Liver (tissue), 9 donors: ENCODE data around the gene PARD3. TPM values are rescaled to one million over a fixed set of nuclear protein-coding genes. Genes with fewer than 3 reads are reported as not detected.

Experiments
- DNase-seq: peaks from one replicate; pipeline ENCODE4 v3.0.0-alpha.2; 2017; ENCODE audit warnings: low spot score
- H3K27ac ChIP-seq, 2 donors: one replicate each; pipeline ENCODE4 v1.7.0; 2013; ENCODE audit warnings: inconsistent platforms in 2 of 2, low read length in 2 of 2, control low read depth in 1 of 2, low read depth in 1 of 2, mild to moderate bottlenecking in 1 of 2
- H3K27me3 ChIP-seq, 4 donors: one replicate each; pipeline versions ENCODE4 v1.6.1 to v1.7.0; 2013; ENCODE audit warnings: low read length in 3 of 4, inconsistent platforms in 1 of 4, mild to moderate bottlenecking in 1 of 4, moderate library complexity in 1 of 4; ENCODE audit not compliant: control insufficient read depth in 4 of 4, insufficient read depth in 4 of 4
- H3K36me3 ChIP-seq, 4 donors: one replicate each; pipeline versions ENCODE4 v1.6.1 to v1.7.0; 2013; ENCODE audit warnings: low read length in 3 of 4, mild to moderate bottlenecking in 3 of 4, low read depth in 1 of 4, moderate library complexity in 1 of 4; ENCODE audit not compliant: control insufficient read depth in 4 of 4, insufficient read depth in 3 of 4
- H3K4me1 ChIP-seq, 4 donors: one replicate each; pipeline versions ENCODE4 v1.6.1 to v1.7.0; 2013; ENCODE audit warnings: low read length in 3 of 4, mild to moderate bottlenecking in 3 of 4, moderate library complexity in 1 of 4; ENCODE audit not compliant: control insufficient read depth in 4 of 4, insufficient read depth in 4 of 4
- H3K4me3 ChIP-seq, 3 donors: one replicate each; pipeline versions ENCODE4 v1.6.1 to v1.7.0; 2013; ENCODE audit warnings: low read length in 3 of 3, control low read depth in 1 of 3, low read depth in 1 of 3, mild to moderate bottlenecking in 1 of 3
- H3K9ac ChIP-seq, 2 donors: one replicate each; pipeline ENCODE4 v1.7.0; 2013; ENCODE audit warnings: low read length in 2 of 2, mild to moderate bottlenecking in 2 of 2, moderate library complexity in 2 of 2, control low read depth in 1 of 2, low read depth in 1 of 2
- H3K9me3 ChIP-seq, 4 donors: one replicate each; pipeline versions ENCODE4 v1.6.1 to v1.7.0; 2013; ENCODE audit warnings: low read length in 3 of 4; ENCODE audit not compliant: control insufficient read depth in 4 of 4
- CTCF ChIP-seq: fragments of 150-350 bp; IDR thresholded peaks from 2 replicates; pipeline ENCODE4 v1.5.1; 2017; ENCODE audit warnings: improper control_type of control experiment, low read depth, low read length; ENCODE audit not compliant: missing input control
- EGR1 ChIP-seq, 2 donors: IDR thresholded peaks; 2 replicates each; pipeline ENCODE4 v1.6.1; 2016 to 2018; ENCODE audit warnings: antibody characterized with exemption in 2 of 2, low read depth in 2 of 2
- FOXA1 ChIP-seq: IDR thresholded peaks from 2 replicates; pipeline ENCODE4 v1.6.1; 2016; ENCODE audit warnings: antibody characterized with exemption
- FOXA2 ChIP-seq: IDR thresholded peaks from 2 replicates; pipeline ENCODE4 v1.6.1; 2016; ENCODE audit warnings: antibody characterized with exemption
- HNF4A ChIP-seq, 2 donors: conservative IDR thresholded peaks; 2 replicates each; pipeline ENCODE4 v1.6.1; 2016; ENCODE audit warnings: antibody characterized with exemption in 2 of 2, mild to moderate bottlenecking in 2 of 2
- HNF4G ChIP-seq: IDR thresholded peaks from 2 replicates; pipeline ENCODE4 v1.6.1; 2016; ENCODE audit warnings: antibody characterized with exemption
- JUND ChIP-seq, 2 donors: IDR thresholded peaks; 2 replicates each; pipeline ENCODE4 v1.6.1; 2016; ENCODE audit warnings: antibody characterized with exemption in 2 of 2
- MAX ChIP-seq: IDR thresholded peaks from 2 replicates; pipeline ENCODE4 v1.6.1; 2016; ENCODE audit warnings: antibody characterized with exemption
- NR2F2 ChIP-seq: IDR thresholded peaks from 2 replicates; pipeline ENCODE4 v1.6.1; 2016; ENCODE audit warnings: antibody characterized with exemption
- RAD21 ChIP-seq, 2 donors: IDR thresholded peaks; 2 replicates each; pipeline ENCODE4 v1.6.1; 2016; ENCODE audit warnings: antibody characterized with exemption in 2 of 2, mild to moderate bottlenecking in 2 of 2
- RXRA ChIP-seq, 2 donors: IDR thresholded peaks; 2 replicates each; pipeline ENCODE4 v1.6.1; 2017 to 2018; ENCODE audit warnings: antibody characterized with exemption in 2 of 2, mild to moderate bottlenecking in 1 of 2
- TAF1 ChIP-seq: conservative IDR thresholded peaks from 2 replicates; pipeline ENCODE4 v1.6.1; 2016; ENCODE audit warnings: antibody characterized with exemption, mild to moderate bottlenecking
- YY1 ChIP-seq: IDR thresholded peaks from 2 replicates; pipeline ENCODE4 v1.6.1; 2016; ENCODE audit warnings: antibody characterized with exemption, mild to moderate bottlenecking
- ZBTB33 ChIP-seq: IDR thresholded peaks from 2 replicates; pipeline ENCODE4 v1.6.1; 2016; ENCODE audit warnings: antibody characterized with exemption
- WGBS: extraction: QIAGEN DNeasy Blood & Tissue Kit; methylation state at CpG from one replicate; pipeline ENCODE4 v1.1.7; 2013; 5-methylcytosine and 5-hydroxymethylcytosine counted together
- polyA plus RNA-seq, 2 donors: library from polyadenylated mRNA; stranded (reverse) in 1 of 2; unstranded in 1 of 2; fragments of 200-250 nt in 1 of 2; fragments of >200 nt in 1 of 2; fragmentation: Nextera tagmentation in 1 of 2; extraction: Ambion mirVana in 1 of 2; gene quantifications; one replicate each; pipeline versions ENCODE4 v1.2.1 to v1.2.3, GENCODE V29; 2013 to 2015
- total RNA-seq, 2 donors: library from RNA; depleted of rRNA; stranded (reverse); fragments of >200 nt; gene quantifications; one replicate each; pipeline ENCODE4 v1.2.3, GENCODE V29; 2014
- TF ChIP-seq, protein P1 (sequence below): IDR thresholded peaks from 2 replicates; pipeline ENCODE4 v1.6.1; 2016; ENCODE audit warnings: antibody characterized with exemption, mild to moderate bottlenecking
- TF ChIP-seq, protein P2 (sequence below): IDR thresholded peaks from 2 replicates; pipeline ENCODE4 v1.6.1; 2016; ENCODE audit warnings: antibody characterized with exemption
- donor health status: healthy.
- donor health status: healthy.
- donor health status: healthy.
- donor health status: healthy.
- donor health status: healthy.

Gene PARD3
- total and polyA plus RNA-seq, 4 donors: 12.3 to 43.8 (median 13.5) TPM

DNA sequence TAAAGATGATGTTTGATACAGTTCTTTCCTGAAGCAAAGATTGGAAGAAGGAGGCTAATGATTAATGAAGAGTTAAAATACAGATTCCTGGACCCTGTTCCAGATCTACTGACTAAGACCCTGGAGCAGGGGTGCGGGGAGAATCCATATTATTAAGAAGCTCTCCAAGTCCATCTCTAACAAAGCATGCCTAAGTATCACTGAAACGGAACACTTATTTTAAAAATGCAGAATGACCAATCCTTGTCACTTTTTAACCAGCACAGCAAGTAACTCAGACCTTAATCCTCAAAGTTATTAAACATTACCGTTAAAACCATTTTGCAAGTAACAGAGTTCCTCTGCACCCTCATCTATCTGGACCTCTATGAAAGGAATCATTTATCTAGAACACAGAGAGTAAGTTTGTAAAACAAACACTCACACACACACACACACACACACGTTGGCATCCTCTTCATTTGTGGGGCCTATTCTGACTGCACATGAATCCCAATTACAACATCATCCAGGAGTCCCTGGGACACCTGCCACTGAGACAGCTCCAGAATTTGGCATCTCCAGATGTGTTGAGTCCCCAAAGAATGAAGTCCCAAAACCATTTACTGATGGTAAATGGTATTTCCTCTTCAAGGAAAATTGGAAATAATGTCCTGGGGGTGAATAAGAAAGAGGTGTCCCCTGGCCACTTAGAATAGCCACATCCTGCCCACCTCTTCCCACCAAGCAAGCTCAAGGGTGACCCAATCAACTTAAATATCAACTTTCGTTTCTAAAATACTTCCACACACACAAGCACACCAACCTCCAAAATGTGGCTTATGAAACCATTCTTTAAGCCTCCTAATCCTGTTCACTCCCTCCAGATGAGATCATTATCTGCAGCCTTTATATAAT, 117.5 kb downstream of the PARD3 start:
- H3K4me3 ChIP-seq: no peak overlapping the region
- WGBS: 59% methylated on average over 5 of the region's 5 CpGs
- H3K9ac ChIP-seq: no peak overlapping the region
- no peak for DNase-seq
- H3K27me3 ChIP-seq: no peaks in the 10 kb centered on the region
- peaks cover 0 to 9% (median 4%) of the 10 kb centered on the region in 4 donors for H3K4me1 ChIP-seq
- TF ChIP-seq ZBTB33: no peak
- TF ChIP-seq FOXA2: no peak
- TF ChIP-seq RAD21 (IDR thresholded peaks at IDR 0.05): peak in 1 of 2 donors; percentile 9
- peak in 1 of 2 donors; percentile 6 for TF ChIP-seq RXRA (IDR thresholded peaks at IDR 0.05)
- no peak for TF ChIP-seq TAF1
- TF ChIP-seq, protein P1, sequence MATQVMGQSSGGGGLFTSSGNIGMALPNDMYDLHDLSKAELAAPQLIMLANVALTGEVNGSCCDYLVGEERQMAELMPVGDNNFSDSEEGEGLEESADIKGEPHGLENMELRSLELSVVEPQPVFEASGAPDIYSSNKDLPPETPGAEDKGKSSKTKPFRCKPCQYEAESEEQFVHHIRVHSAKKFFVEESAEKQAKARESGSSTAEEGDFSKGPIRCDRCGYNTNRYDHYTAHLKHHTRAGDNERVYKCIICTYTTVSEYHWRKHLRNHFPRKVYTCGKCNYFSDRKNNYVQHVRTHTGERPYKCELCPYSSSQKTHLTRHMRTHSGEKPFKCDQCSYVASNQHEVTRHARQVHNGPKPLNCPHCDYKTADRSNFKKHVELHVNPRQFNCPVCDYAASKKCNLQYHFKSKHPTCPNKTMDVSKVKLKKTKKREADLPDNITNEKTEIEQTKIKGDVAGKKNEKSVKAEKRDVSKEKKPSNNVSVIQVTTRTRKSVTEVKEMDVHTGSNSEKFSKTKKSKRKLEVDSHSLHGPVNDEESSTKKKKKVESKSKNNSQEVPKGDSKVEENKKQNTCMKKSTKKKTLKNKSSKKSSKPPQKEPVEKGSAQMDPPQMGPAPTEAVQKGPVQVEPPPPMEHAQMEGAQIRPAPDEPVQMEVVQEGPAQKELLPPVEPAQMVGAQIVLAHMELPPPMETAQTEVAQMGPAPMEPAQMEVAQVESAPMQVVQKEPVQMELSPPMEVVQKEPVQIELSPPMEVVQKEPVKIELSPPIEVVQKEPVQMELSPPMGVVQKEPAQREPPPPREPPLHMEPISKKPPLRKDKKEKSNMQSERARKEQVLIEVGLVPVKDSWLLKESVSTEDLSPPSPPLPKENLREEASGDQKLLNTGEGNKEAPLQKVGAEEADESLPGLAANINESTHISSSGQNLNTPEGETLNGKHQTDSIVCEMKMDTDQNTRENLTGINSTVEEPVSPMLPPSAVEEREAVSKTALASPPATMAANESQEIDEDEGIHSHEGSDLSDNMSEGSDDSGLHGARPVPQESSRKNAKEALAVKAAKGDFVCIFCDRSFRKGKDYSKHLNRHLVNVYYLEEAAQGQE: no peak
- peaks cover 0 to 5% (median under 1%) of the 10 kb centered on the region in 4 donors for H3K36me3 ChIP-seq
- no peak overlapping the region for H3K27ac ChIP-seq
- no peaks in the 10 kb centered on the region for H3K9me3 ChIP-seq

DNA sequence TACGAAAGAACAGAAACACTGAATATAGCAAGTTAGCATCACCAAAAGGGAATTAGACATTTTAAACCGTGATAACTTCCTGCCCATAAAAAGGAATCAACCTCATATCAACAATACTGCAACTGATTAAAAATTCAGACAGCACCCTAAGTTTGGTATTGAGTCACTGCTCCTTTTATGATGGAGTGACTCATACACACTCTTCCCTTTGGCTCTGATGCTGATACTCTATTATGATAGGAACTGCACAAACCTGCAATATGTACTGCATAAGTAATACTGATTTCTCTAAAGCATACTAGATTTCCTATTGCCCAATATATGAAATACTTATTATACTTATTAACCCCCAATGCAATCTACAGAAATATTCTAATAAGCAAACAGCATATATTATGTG, 118.7 kb downstream of the PARD3 start:
- no peak overlapping the region for H3K27ac ChIP-seq
- H3K36me3 ChIP-seq: peaks cover 0 to 5% (median under 1%) of the 10 kb centered on the region in 4 donors
- peaks cover 0 to 9% (median 4%) of the 10 kb centered on the region in 4 donors for H3K4me1 ChIP-seq
- no peak for DNase-seq
- H3K4me3 ChIP-seq: no peak overlapping the region
- no peaks in the 10 kb centered on the region for H3K27me3 ChIP-seq
- TF ChIP-seq FOXA2 (no peak), EGR1 (IDR thresholded peaks at IDR 0.05; ENCODE audit: low read depth in 2 of 2) (no peak), RAD21 (IDR thresholded peaks at IDR 0.05) (no peak), ZBTB33 (no peak), TAF1 (no peak), HNF4G (no peak), CTCF (no peak), YY1 (no peak), NR2F2 (no peak), RXRA (IDR thresholded peaks at IDR 0.05) (no peak), HNF4A (conservative IDR thresholded peaks at IDR 0.05) (no peak), JUND (IDR thresholded peaks at IDR 0.05) (no peak), MAX (no peak), FOXA1 (no peak)
- TF ChIP-seq, protein P1: no peak
- TF ChIP-seq, protein P2, sequence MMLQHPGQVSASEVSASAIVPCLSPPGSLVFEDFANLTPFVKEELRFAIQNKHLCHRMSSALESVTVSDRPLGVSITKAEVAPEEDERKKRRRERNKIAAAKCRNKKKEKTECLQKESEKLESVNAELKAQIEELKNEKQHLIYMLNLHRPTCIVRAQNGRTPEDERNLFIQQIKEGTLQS: no peak
- H3K9me3 ChIP-seq: no peaks in the 10 kb centered on the region
- 80% methylated on average over 2 of the region's 2 CpGs for WGBS
- no peak overlapping the region for H3K9ac ChIP-seq
